ENCODE results near the gene MGRN1.

MGRN1 gene

DNA sequence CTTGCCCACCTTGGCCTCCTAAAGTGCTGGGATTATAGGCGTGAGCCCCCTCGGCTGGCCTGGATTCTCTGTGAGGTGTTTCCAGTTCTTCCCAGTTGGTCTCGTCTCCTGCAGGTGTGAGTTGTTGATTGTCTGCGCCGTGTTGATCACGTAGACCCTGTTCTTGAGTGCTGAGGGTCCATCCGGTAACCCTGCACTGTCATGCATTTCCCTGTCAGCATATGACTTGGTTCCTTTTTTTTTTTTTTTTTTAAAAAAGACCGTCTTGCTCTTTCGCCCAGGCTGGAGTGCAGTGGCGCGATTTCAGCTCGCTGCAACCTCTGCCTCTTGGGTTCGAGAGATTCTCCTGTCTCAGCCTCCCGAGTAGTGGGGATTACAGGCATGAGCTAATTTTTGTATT is 17.3 kb downstream of the MGRN1 start:
- TF ChIP-seq FOXP2 (optimal IDR thresholded peaks at IDR 0.05; ENCODE audit: borderline replicate concordance, extremely low read depth, extremely low read length, insufficient read depth) (no peak), SIN3A (IDR thresholded peaks at IDR 0.05; ENCODE audit: borderline replicate concordance, insufficient read depth, low read length) (no peak)

DNA sequence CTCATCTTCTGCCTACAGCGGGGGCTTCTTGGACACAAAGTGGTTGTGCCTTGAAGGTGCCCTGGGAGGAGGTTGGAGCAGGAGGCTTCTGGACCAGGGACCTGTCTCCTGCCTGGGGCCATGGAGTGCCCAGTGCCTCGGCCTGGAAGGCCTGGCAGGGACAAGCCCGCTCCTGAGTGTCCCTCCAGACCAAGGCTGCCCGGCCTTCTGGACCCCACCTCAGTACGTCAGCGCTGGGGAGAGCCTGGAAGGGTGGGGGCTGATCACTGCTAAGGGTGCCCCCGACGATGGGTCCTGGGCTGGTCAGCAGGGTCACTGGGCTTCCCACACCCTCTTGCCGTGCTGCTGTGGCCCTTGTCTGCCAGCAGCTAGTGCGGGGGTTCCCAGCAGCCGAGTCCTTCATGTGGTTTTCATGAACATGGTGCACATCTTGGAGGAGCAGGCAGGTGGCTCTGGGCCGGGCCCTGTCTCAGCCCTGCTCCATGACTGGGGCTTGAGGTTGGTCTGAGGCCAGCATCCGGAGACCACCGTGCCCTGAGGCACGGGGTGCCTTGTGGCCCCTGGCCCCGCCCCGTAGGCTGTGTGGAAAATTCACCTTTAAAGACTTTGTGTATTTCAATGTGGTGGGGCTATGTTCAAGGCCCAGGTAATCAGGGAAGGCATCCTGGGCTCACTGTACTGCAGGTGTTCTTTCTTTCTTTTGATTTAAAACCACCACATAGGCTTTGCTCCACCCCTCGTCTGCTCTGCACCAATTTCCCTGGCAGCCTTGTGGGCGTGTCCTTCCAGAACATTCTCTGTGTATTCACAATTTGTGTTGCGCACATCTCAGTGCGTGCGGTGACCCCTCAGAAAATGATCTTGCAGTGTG is 22.4 kb downstream of the MGRN1 start:
- no peak for TF ChIP-seq FOXP2 (optimal IDR thresholded peaks at IDR 0.05; ENCODE audit: borderline replicate concordance, extremely low read depth, extremely low read length, insufficient read depth)
- TF ChIP-seq POLR2AphosphoS5 (IDR thresholded peaks at IDR 0.05; ENCODE audit: low read depth, low read length) = no peak
- TF ChIP-seq TAF1 (IDR thresholded peaks at IDR 0.05; ENCODE audit: borderline replicate concordance, insufficient read depth, low read length) = no peak
- TF ChIP-seq SIN3A (IDR thresholded peaks at IDR 0.05; ENCODE audit: borderline replicate concordance, insufficient read depth, low read length) = no peak
- TF ChIP-seq, protein P1, sequence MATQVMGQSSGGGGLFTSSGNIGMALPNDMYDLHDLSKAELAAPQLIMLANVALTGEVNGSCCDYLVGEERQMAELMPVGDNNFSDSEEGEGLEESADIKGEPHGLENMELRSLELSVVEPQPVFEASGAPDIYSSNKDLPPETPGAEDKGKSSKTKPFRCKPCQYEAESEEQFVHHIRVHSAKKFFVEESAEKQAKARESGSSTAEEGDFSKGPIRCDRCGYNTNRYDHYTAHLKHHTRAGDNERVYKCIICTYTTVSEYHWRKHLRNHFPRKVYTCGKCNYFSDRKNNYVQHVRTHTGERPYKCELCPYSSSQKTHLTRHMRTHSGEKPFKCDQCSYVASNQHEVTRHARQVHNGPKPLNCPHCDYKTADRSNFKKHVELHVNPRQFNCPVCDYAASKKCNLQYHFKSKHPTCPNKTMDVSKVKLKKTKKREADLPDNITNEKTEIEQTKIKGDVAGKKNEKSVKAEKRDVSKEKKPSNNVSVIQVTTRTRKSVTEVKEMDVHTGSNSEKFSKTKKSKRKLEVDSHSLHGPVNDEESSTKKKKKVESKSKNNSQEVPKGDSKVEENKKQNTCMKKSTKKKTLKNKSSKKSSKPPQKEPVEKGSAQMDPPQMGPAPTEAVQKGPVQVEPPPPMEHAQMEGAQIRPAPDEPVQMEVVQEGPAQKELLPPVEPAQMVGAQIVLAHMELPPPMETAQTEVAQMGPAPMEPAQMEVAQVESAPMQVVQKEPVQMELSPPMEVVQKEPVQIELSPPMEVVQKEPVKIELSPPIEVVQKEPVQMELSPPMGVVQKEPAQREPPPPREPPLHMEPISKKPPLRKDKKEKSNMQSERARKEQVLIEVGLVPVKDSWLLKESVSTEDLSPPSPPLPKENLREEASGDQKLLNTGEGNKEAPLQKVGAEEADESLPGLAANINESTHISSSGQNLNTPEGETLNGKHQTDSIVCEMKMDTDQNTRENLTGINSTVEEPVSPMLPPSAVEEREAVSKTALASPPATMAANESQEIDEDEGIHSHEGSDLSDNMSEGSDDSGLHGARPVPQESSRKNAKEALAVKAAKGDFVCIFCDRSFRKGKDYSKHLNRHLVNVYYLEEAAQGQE (IDR thresholded peaks at IDR 0.05; ENCODE audit: insufficient read depth in 1 of 2, low read depth in 2 of 2, low read length in 2 of 2) = no peak

DNA sequence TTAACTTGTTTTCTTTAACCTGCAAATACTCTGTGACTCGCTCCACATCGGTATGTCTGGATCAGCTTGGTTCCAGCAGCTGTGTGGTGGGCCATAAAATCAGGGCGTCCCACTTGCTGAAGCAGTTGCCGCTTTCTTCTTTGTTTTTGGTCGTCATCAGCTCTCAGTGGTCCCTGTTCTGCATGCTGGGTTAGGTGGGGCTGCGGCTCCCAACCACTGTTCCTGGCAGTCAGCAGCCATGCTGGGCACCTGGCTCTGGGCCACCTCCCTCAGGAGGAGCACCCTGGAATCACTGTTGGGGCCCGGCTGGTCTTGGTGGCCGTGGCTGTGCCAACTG is 23.0 kb downstream of the MGRN1 start:
- TF ChIP-seq SIN3A (IDR thresholded peaks at IDR 0.05; ENCODE audit: borderline replicate concordance, insufficient read depth, low read length) = no peak
- no peak for TF ChIP-seq TAF1 (IDR thresholded peaks at IDR 0.05; ENCODE audit: borderline replicate concordance, insufficient read depth, low read length)
- TF ChIP-seq, protein P1 (IDR thresholded peaks at IDR 0.05; ENCODE audit: insufficient read depth in 1 of 2, low read depth in 2 of 2, low read length in 2 of 2) = no peak
- no peak for TF ChIP-seq POLR2AphosphoS5 (IDR thresholded peaks at IDR 0.05; ENCODE audit: low read depth, low read length)
- TF ChIP-seq FOXP2 (optimal IDR thresholded peaks at IDR 0.05; ENCODE audit: borderline replicate concordance, extremely low read depth, extremely low read length, insufficient read depth) = no peak

DNA sequence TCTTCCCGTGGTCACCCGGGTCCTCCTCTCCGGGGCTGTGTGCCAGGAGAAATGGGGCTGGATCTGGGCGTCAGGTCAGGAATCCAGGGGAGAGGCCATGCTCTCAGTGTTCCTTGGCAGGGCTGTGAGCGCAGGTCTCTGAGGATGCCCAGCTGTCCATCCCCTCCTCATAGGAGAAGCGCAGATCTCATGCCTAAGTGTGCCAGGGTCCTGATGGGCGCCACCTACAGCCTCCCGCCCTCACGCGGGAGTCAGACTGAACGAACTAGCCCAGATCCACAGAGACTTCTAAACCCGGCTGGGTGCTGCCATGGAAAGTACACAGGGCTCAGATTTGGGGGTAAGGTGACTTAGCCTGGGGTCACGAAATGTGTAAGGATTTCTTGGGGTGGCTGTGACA is 24.3 kb downstream of the MGRN1 start:
- no peak for TF ChIP-seq SIN3A (IDR thresholded peaks at IDR 0.05; ENCODE audit: borderline replicate concordance, insufficient read depth, low read length)
- TF ChIP-seq, protein P1 (IDR thresholded peaks at IDR 0.05; ENCODE audit: insufficient read depth in 1 of 2, low read depth in 2 of 2, low read length in 2 of 2) = no peak
- TF ChIP-seq POLR2AphosphoS5 (IDR thresholded peaks at IDR 0.05; ENCODE audit: low read depth, low read length) = no peak
- no peak for TF ChIP-seq FOXP2 (optimal IDR thresholded peaks at IDR 0.05; ENCODE audit: borderline replicate concordance, extremely low read depth, extremely low read length, insufficient read depth)
- TF ChIP-seq TAF1 (IDR thresholded peaks at IDR 0.05; ENCODE audit: borderline replicate concordance, insufficient read depth, low read length) = no peak

DNA sequence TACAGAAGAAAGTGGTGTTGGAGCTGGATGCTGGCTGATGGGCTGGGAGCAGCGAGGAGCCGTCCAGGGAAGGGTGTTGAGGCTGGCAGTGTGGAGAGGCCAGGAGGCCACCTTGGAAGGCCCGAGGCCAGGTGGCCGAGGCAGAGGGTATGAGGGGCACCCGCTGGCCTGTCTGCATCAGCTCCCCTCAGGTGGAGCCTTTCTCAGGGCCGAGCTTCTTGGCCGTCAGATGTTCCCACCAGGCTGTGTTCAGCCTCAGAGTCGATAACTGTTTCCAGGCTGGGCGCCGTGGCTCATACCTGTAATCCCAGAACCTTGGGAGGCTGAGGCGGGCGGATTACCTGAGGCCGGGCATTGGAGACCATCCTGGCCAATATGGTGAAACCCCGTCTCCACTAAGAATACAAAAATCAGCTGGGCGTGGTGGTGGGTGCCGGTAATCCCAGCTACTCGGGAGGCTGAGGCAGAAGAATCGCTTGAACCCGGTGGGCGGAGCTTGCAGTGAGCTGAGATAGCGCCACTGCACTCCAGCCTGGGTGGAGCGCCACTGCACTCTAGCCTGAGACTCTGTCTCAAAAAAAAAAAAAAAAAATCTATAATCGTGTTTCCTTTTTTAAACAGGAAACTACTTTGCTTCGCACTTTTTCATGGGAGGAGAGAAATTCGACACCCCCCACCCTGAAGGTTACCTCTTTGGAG is 25.3 kb downstream of the MGRN1 start:
- TF ChIP-seq FOXP2 (optimal IDR thresholded peaks at IDR 0.05; ENCODE audit: borderline replicate concordance, extremely low read depth, extremely low read length, insufficient read depth) (no peak), SIN3A (IDR thresholded peaks at IDR 0.05; ENCODE audit: borderline replicate concordance, insufficient read depth, low read length) (no peak), TAF1 (IDR thresholded peaks at IDR 0.05; ENCODE audit: borderline replicate concordance, insufficient read depth, low read length) (no peak), POLR2AphosphoS5 (IDR thresholded peaks at IDR 0.05; ENCODE audit: low read depth, low read length) (no peak)
- TF ChIP-seq, protein P1 (IDR thresholded peaks at IDR 0.05; ENCODE audit: insufficient read depth in 1 of 2, low read depth in 2 of 2, low read length in 2 of 2) = no peak
